Esophagus squamous epithelium (tissue), 4 donors: ENCODE results near the gene TESMIN.

Experiments
- CTCF ChIP-seq, 6 experiments: fragments of 450-650 bp in 4 of 6; fragments of 200-600 bp in 2 of 6; sonication (generic) in 2 of 6; IDR thresholded peaks; one replicate each; pipeline ENCODE4 v1.5.1; 2016 to 2019; ENCODE audit warnings: antibody characterized with exemption in 6 of 6, mild to moderate bottlenecking in 4 of 6, moderate library complexity in 4 of 6
- POLR2A ChIP-seq, 4 donors: fragments of 450-650 bp; IDR thresholded peaks; one replicate each; pipeline ENCODE4 v1.6.1; 2017; ENCODE audit warnings: antibody characterized with exemption in 4 of 4, mild to moderate bottlenecking in 4 of 4, moderate library complexity in 3 of 4

- no peak for TF ChIP-seq CTCF (IDR thresholded peaks at IDR 0.05)
- no peak for TF ChIP-seq POLR2A (IDR thresholded peaks at IDR 0.05)
Measured at GRCh38 chr11:68664906-68665305, 86.4 kb downstream of the TESMIN start.
